ENCODE results near the gene KCND3.

KCND3 gene

DNA sequence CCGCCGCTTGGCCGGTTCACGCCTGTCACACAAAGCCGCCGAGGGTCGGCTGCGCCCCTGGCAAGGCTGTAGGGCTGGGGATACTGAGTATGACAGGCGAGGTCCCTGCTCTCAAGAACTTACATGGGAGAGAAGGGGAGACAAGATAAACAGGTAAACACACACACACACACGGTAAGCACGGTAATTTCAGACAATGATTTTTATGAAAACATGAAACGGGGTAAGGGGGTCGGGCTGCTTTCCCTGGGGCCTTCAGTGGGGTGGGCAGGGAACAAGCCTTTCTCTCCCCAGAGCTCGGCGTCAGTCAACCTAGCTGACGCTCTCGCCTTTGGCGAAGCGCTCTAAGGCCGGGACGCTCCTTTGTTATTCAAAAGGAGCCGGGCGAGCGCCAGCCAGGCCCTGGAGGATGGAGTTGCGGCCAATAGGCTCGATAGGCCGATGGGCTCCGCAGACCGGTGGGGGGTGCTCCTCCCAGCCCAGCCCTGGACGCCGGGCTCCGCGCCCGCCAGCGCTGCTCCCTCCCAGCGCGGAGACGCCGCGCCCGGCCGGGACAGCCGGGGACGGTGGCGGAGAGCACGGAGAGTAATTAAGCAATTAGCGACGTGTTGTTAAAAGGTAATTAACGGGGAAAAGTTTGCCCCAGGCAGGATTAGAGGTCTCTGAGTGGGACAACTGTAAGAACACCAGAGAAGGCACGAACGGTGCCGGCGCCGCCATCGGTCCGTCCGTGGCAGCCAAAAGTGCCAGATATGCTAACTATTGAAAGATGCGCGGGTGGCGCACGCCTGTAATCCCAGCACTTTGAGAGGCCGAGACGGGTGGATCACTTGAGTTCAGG, 249.3 kb downstream of the KCND3 start:
- DNase-seq (ENCODE audit: low spot score), result peak; percentile 74

DNA sequence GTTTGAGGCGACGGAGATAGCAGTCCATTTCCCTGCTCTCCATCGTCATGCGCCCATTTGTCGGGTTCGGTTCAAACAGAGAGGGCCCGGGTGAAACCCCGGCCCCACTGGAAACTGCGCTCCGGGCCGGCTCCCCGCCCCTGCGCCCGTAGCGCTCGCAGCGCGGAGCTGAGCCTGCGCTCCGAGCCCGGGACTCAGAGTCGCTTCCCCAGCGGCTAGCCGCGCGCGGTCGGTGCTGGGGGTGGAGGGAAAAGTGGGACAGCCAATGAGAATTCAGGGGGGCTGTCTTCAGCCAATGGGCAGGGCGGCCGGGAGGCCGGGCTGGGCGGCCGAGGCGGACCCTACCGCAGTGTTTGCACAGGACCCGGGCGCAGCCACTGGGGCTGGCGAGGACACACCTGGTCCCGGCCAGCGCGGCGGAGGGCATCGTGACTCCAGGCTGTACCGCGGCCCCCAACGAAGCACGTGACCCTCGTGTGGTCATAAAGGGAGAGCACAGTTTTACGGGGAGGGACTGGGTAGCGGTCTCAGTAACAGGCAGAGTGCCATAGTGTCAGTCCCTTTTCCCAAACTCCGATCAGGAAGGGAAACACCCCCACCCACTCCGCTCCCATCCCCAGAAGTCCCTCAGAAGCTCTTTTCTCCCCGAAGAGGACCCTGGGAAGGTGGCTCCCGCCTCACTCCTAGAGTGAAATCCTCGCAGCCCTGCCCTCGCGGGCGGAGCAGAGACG, 250.1 kb downstream of the KCND3 start, which contains the start of gene INKA2:
TSS of gene INKA2 (minus strand) at position 202 of the 731 bp plus-strand sequence. CDS start at position 49, 153 bp downstream.
- DNase-seq (ENCODE audit: low spot score), result peak; percentile 89

DNA sequence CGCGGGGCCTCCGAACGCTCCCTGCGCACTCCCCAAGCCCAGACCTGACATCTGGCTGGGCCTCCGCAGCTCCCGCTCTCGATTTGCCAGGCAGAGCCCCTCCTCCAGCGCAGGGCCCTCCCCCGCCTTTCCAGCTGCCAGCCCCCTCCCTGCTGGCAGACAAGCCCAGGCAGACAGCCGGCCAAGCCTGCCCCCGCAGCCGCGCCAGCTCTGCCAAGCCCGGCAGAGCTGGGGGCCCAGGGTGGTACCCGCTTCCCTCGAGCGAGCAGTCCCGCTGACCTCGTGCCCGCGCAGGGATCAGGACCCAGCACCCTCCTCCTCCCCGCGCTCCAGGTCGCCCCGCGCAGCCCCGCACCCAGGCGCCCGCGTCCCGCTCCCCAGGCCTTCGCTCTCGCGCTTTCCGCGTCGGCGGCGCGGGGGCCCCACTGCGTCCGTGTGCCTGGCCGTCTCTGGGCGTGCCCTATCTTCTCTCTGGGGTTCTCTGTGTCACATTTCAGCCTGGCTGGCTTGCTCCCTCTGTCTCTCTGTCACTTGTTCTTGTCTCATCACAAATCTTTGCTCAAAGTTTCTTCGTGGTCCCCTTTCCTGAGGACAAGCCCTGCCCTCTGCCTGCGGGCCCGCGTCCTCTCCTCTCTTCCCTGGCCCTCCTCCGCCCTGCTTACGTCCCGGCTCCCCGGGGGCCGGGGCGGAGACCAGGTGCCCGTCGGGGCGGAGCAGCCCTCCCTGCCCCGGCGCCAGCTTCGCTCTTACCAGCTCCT, 250.9 kb downstream of the KCND3 start:
- DNase-seq (ENCODE audit: low spot score), result peak; percentile 85

- DNase-seq (ENCODE audit: low spot score), result no peak
Measured at GRCh38 chr1:111738133-111738435, 251.4 kb downstream of the KCND3 start.

DNA sequence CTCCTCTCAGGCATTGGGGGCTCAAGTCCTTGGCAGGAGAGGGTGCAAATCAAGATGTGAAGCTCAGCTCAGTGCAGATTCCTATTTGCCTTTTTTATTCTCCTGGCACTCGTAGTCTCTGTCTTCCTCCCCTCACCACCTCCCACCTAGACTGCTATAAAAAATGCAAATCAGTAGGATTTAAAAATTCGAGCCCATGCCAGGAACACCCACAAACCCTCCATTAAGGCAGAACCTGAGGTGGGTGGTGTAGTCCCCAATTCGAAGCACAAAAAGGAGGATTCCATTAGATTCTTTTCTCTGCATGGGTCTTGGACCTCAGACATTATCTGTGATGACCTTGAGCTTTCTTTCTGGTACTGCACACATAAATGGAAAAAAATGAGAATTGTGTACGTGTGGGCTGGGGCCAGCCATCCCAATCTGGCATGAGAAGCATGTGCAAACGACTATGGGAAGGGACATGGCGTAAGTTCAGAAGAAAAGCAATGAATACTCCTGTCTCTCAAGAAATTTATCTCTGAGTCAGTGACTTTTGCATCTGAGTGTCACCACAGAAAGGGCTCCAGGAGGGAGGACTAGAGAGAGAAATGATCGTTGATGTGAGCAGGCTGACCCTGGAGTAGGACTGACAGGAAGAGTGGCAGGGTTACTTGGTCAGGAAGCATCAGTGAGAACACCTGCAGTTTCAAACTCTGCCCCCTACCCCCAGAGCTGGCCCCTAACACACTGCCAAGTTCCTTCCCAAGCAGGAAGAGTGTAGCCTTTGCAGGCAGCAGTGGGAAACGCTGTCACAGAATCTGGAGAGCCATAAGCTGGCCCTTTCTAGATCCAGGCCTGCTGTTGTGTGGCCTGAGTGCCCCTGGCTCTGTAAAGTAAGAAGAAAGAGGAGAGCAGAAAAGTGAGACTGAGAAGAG, 252.0 kb downstream of the KCND3 start:
- no peak for DNase-seq (ENCODE audit: low spot score)

GRCh38 chr1:111736548-111737215, 252.8 kb downstream of the KCND3 start:
- DNase-seq (ENCODE audit: low spot score), result peak; percentile 90

- DNase-seq (ENCODE audit: low spot score), result peak; percentile 69
Measured at GRCh38 chr1:111735858-111736544, 253.5 kb downstream of the KCND3 start.

DNA sequence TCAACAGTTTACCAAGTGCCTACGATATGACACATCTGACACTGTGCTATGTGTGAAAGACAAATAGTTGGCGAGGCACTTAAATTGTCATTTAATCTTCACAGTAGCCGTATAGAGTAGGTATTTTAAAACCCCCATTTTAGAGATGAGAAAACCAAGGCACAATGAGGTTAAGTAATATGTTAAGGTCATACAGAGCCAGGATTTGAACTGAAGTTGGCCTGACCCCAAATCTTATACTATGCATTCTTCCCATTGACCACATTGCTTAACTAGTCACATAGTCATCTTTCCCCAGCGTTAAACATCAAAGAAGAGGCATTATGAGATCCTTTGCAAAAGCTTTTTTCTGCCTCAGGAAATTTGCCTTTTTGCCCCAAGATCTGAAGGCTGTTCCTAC, 254.1 kb downstream of the KCND3 start:
- DNase-seq (ENCODE audit: low spot score), result no peak

DNA sequence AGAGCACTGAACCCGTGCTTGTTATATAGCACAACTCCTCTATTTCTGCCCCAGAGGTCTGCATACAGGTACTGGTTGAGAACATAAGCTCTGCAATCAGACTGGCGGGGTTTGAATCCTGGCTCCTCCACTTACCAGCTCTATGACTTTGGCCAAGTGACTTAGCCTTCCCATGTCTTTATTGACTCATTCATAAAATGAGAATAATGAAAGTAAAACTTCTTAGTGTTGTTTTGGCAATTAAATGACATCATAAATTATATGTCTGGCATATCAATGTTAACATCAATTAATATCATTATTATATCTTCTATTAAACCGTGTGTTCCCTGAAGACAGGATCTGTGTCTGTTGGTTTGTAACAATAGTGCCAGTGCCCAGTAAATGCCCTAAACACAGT, 254.6 kb downstream of the KCND3 start:
- DNase-seq (ENCODE audit: low spot score), result no peak

GRCh38 chr1:111734426-111734825, 255.0 kb downstream of the KCND3 start:
- DNase-seq (ENCODE audit: low spot score), result no peak

- DNase-seq (ENCODE audit: low spot score), result no peak
Measured at GRCh38 chr1:111733992-111734341, 255.5 kb downstream of the KCND3 start.

DNA sequence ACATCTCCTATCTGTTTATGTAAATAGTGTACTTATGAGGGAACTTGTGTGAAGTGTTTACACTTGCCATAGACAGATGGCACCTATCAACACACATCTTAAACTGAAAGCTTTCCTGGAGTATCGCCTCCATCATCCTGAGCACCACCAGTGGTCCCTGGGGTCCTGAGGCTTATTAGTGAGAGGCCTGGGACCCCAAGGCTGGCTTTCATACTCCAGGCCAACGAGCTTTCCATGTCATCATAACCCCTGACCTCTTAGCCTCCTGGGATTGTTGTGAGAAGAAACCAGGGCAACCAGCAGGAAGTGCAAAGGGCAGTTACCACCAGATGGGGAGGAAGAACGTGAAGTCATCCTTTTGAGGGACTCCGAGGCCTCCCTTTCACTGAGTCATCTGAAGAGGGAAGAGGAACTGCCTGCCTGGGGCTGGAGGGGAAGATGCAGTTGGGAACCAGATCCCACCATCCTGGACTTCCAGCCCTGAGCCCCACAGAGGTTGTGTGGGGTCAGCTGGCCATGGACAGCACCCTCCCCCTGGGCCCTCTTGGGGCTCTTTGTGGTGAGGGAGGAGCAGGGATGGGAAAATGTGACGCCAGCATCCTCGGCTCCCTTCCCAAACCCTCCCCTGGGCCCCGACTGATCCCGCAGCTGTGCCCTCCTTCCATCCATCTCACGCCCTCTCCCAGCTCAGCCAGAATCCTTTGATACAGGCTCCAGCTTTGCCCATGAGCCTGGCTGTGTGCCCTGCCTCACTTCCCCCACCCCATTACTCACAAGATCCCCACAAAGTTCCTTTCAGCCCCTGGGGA, 256.1 kb downstream of the KCND3 start:
- peak; percentile 62 for DNase-seq (ENCODE audit: low spot score)

GRCh38 chr1:111732718-111733117, 256.8 kb downstream of the KCND3 start:
- DNase-seq (ENCODE audit: low spot score), result no peak

DNA sequence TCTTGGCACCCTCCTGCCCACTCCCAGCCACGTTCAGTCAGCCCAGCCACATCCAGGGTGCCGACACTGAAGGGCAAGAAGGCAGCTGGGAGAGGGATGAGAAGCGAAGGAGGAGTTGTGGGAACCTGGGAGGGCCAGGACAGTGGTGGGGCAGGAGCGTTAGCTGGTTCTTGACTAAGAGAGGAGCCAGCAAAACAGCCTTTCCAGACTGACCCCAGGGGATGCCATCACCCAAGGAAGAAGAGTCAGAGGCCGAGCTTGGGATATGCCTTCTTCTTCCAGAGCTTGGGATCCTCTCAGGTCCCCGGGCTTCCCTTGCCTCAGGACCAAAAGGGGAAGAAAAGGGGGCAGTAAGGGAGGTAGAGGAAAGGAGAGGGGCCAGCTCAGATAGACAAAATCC, 257.5 kb downstream of the KCND3 start:
- no peak for DNase-seq (ENCODE audit: low spot score)

GRCh38 chr1:111730706-111731105, 258.8 kb downstream of the KCND3 start:
- no peak for DNase-seq (ENCODE audit: low spot score)

DNA sequence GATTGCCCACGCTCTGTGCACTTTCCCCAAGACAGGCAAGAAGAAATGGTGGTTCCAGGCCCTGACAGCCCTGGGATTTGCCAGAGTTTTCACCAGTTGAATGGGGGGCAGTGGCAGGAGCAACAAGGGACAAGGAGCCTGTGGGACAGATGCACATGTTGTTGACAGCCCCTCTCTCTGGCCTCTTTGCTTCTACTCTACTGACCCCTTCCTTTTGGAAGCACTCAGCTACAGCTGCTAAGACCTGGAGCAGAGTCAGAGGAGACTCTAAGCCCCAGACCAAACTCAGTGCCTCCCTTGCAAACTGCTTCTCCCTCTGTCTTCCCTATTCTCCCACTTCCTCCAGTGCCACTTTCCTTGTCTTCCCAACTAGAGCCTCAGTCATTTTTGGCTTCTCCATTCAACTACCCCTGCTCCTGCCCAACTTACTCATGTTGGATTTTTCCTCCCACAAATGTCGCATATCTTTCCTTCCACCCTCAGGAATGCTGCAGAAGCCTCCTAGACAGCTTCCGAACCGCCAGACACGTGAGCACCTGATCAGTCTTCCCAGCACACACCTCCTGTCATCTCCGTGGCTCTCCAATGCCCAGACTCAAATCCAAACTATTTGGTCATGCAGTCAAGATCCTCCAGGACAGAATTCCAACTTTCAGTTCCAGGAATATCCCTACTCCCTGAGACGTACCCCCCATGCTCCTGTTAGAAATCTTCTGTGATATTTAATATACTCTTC, 259.4 kb downstream of the KCND3 start:
- DNase-seq (ENCODE audit: low spot score), result no peak

DNA sequence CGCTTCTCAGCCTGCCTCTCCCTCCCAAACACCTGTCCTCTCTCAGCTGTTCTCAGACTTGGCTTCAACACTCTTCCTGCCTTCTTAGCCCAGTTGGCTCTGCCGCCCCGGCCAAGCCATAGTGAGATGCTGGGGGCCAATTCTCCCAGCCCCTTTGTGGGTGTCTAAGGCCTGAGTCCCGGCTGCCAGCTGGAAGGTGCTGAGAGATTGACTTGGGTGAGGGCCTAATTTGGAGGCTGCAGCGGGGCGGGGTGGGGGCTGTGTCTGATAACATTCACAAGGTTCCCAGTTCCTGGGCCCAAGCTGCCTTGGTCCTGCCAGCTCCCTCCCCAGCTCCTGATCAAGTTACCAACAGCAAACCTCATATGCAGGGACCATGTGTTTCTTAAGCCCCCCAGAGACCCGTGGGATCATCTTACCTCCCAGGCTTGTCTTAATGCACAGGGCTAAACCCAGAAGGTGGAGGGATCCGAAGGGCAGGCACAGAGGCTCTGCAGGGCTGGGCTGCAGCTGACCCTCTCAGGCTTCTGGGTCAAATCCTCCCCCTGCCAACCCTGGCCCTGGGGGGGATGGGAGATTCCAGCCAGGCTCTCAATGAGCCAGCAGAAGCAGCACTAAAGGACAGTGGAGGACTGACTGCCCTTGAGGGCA, 260.1 kb downstream of the KCND3 start:
- DNase-seq (ENCODE audit: low spot score), result no peak

GRCh38 chr1:111727056-111727455, 262.4 kb downstream of the KCND3 start:
- no peak for DNase-seq (ENCODE audit: low spot score)
